OCI-LY3 (cell line): ENCODE results near the gene KCNMA1.

Source experiments
- H2AFZ ChIP-seq: fragments of 200-600, 300-600 bp; shearing (Covaris generic); 2 replicates; pipeline ENCODE4 v1.6.0; 2014; ENCODE audit warnings: antibody characterized with exemption, low read depth, low read length
- H3K27ac ChIP-seq: fragments of 200-600, 300-600 bp; sonication (generic); 2 replicates; pipeline ENCODE4 v1.5.1; 2014; ENCODE audit warnings: mild to moderate bottlenecking, low read length, moderate library complexity, mixed read lengths
- H3K27me3 ChIP-seq: fragments of 200-600, 300-600 bp; sonication (generic); 2 replicates; pipeline ENCODE4 v1.6.1; 2014; ENCODE audit warnings: low read depth, low read length, mixed read lengths
- H3K36me3 ChIP-seq: fragments of 200-600, 300-600 bp; sonication (generic); replicated peaks from 2 replicates; pipeline ENCODE3; 2014; ENCODE audit warnings: low read depth, low read length, mixed read lengths
- H3K4me1 ChIP-seq: fragments of 300-600, 200-600 bp; sonication (generic); 2 replicates; pipeline ENCODE4 v1.6.1; 2014; ENCODE audit warnings: low read length, mixed read lengths
- H3K4me2 ChIP-seq: fragments of 200-600, 300-600 bp; sonication (generic); 2 replicates; pipeline ENCODE4 v1.6.1; 2014; ENCODE audit warnings: low read length, mixed read lengths
- H3K4me3 ChIP-seq: fragments of 300-600, 200-600 bp; sonication (generic); 2 replicates; pipeline ENCODE4 v1.5.1; 2014; ENCODE audit warnings: antibody characterized with exemption, mild to moderate bottlenecking, low read length, moderate library complexity
- H3K79me2 ChIP-seq: fragments of 300-600, 200-600 bp; shearing (Covaris generic); 2 replicates; pipeline ENCODE4 v1.6.1; 2014; ENCODE audit warnings: mild to moderate bottlenecking, low read length, mixed read lengths
- H3K9ac ChIP-seq: fragments of 300-600, 200-600 bp; shearing (Covaris generic); 2 replicates; pipeline ENCODE4 v1.6.0; 2014; ENCODE audit warnings: mild to moderate bottlenecking, low read length, moderate library complexity
- H3K9me3 ChIP-seq: fragments of 200-600, 300-600 bp; shearing (Covaris generic); 2 replicates; pipeline ENCODE4 v1.6.1; 2014; ENCODE audit warnings: low read length, mixed read lengths; ENCODE audit not compliant: insufficient read depth
- H4K20me1 ChIP-seq: fragments of 200-600, 300-600 bp; sonication (generic); 2 replicates; pipeline ENCODE4 v1.6.1; 2016; ENCODE audit warnings: low read length, mixed read lengths; ENCODE audit not compliant: insufficient read depth
- EZH2phosphoT487 ChIP-seq: fragments of 200-600 bp; shearing (Covaris generic); IDR thresholded peaks from 2 replicates; pipeline ENCODE4 v1.6.1; 2018; ENCODE audit warnings: antibody characterized with exemption, mixed run types, low read depth
- TF ChIP-seq, protein P1 (sequence below): fragments of 200-600, 300-600 bp; sonication (generic); IDR thresholded peaks from 2 replicates; pipeline ENCODE4 v1.5.1; 2014; ENCODE audit warnings: antibody characterized with exemption, low read length, low read depth

Gene KCNMA1

GRCh38 chr10:77049146-77049545, 588.5 kb downstream of the KCNMA1 start:
- H3K36me3 ChIP-seq, result no peaks in the 10 kb centered on the region
- H3K9me3 ChIP-seq, result no peaks in the 10 kb centered on the region
- H3K27me3 ChIP-seq, result no peaks in the 10 kb centered on the region
- H2AFZ ChIP-seq, result no peak overlapping the region
- no peaks in the 10 kb centered on the region for H3K4me1 ChIP-seq
- TF ChIP-seq, protein P1, sequence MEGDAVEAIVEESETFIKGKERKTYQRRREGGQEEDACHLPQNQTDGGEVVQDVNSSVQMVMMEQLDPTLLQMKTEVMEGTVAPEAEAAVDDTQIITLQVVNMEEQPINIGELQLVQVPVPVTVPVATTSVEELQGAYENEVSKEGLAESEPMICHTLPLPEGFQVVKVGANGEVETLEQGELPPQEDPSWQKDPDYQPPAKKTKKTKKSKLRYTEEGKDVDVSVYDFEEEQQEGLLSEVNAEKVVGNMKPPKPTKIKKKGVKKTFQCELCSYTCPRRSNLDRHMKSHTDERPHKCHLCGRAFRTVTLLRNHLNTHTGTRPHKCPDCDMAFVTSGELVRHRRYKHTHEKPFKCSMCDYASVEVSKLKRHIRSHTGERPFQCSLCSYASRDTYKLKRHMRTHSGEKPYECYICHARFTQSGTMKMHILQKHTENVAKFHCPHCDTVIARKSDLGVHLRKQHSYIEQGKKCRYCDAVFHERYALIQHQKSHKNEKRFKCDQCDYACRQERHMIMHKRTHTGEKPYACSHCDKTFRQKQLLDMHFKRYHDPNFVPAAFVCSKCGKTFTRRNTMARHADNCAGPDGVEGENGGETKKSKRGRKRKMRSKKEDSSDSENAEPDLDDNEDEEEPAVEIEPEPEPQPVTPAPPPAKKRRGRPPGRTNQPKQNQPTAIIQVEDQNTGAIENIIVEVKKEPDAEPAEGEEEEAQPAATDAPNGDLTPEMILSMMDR, result no peak
- no peak for TF ChIP-seq EZH2phosphoT487
- no peak overlapping the region for H3K27ac ChIP-seq
- H3K4me2 ChIP-seq, result no peak overlapping the region
- no peak overlapping the region for H3K9ac ChIP-seq
- H3K79me2 ChIP-seq, result no peaks in the 10 kb centered on the region
- no peaks in the 10 kb centered on the region for H4K20me1 ChIP-seq
- no peak overlapping the region for H3K4me3 ChIP-seq

- H3K9ac ChIP-seq, result no peak overlapping the region
- no peaks in the 10 kb centered on the region for H4K20me1 ChIP-seq
- no peaks in the 10 kb centered on the region for H3K36me3 ChIP-seq
- H3K79me2 ChIP-seq, result no peaks in the 10 kb centered on the region
- H3K27ac ChIP-seq, result no peak overlapping the region
- no peak overlapping the region for H3K4me3 ChIP-seq
- H3K9me3 ChIP-seq, result no peaks in the 10 kb centered on the region
- no peak overlapping the region for H3K4me2 ChIP-seq
- no peak overlapping the region for H2AFZ ChIP-seq
- TF ChIP-seq, protein P1, result no peak
- TF ChIP-seq EZH2phosphoT487, result no peak
- no peaks in the 10 kb centered on the region for H3K4me1 ChIP-seq
- no peaks in the 10 kb centered on the region for H3K27me3 ChIP-seq
Measured at GRCh38 chr10:77045085-77045484, 592.5 kb downstream of the KCNMA1 start.

GRCh38 chr10:77043420-77043763, 594.2 kb downstream of the KCNMA1 start:
- TF ChIP-seq EZH2phosphoT487, result no peak
- TF ChIP-seq, protein P1, result no peak
- H2AFZ ChIP-seq, result no peak overlapping the region
- H3K27ac ChIP-seq, result no peak overlapping the region
- H3K9ac ChIP-seq, result no peak overlapping the region
- H3K4me3 ChIP-seq, result no peak overlapping the region
- no peaks in the 10 kb centered on the region for H3K9me3 ChIP-seq
- no peaks in the 10 kb centered on the region for H3K79me2 ChIP-seq
- H4K20me1 ChIP-seq, result no peaks in the 10 kb centered on the region
- H3K27me3 ChIP-seq, result no peaks in the 10 kb centered on the region
- no peaks in the 10 kb centered on the region for H3K4me1 ChIP-seq
- no peak overlapping the region for H3K4me2 ChIP-seq
- peaks cover 2% of the 10 kb centered on the region for H3K36me3 ChIP-seq

DNA sequence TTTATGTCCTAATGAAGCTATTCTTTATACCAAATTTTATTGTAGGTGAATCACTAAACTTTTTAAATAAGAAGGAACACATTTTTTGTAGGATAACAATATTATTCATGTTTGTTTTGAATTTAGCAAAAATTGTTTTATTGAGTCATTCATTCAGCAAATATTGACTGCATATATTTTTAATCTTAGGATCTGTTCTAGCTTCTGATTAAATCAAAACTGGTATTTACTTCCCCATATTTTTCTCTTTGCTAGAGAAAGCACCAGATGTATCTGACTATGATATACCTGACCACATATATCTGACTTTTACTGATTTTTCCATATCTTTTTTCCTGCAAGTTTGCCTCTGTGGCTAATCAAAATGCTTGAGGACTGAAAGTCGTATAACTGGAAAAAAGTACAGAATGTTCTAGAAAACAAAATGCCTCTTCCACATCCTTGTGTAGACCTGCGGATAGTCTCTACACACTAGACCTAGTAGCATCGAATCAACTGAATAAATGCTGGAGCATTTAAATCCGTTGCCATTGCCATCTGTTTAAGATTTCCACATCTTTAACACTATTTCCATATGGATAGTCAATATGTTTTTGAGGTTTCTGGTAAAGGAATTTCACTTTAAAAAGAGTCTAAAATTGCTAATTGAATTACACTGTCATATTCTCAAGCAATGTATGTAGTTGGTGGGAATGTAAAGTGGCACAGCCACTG, 594.7 kb downstream of the KCNMA1 start:
- Histone ChIP-seq H3K4me3 (no peak overlapping the region), H3K79me2 (no peaks in the 10 kb centered on the region), H3K27ac (no peak overlapping the region), H2AFZ (no peak overlapping the region), H3K4me1 (no peaks in the 10 kb centered on the region), H3K9me3 (no peaks in the 10 kb centered on the region), H4K20me1 (no peaks in the 10 kb centered on the region), H3K4me2 (no peak overlapping the region), H3K36me3 (peaks cover 2% of the 10 kb centered on the region), H3K27me3 (no peaks in the 10 kb centered on the region), H3K9ac (no peak overlapping the region)
- TF ChIP-seq, protein P1, result no peak
- no peak for TF ChIP-seq EZH2phosphoT487
